IPS DF 6.9 (cell line): ENCODE data around the gene NEK5.

Source experiments
- DNase-seq: peaks from one replicate; pipeline ENCODE4 v3.0.0-alpha.2; 2013; ENCODE audit warnings: low read depth, low spot score
- H3K27ac ChIP-seq: one replicate; pipeline ENCODE4 v1.5.1; 2013; ENCODE audit warnings: low read length, control low read depth
- H3K27me3 ChIP-seq: 2 replicates; pipeline ENCODE4 v1.6.1; 2013; ENCODE audit warnings: mild to moderate bottlenecking, low read length; ENCODE audit not compliant: control insufficient read depth, insufficient read depth
- H3K36me3 ChIP-seq: 2 replicates; pipeline ENCODE4 v1.6.1; 2013; ENCODE audit warnings: low read length; ENCODE audit not compliant: control insufficient read depth, insufficient read depth
- H3K4me1 ChIP-seq: 2 replicates; pipeline ENCODE4 v1.6.1; 2013; ENCODE audit warnings: low read length; ENCODE audit not compliant: control insufficient read depth, insufficient read depth
- H3K4me3 ChIP-seq: 2 replicates; pipeline ENCODE4 v1.5.1; 2013; ENCODE audit warnings: mild to moderate bottlenecking, low read length
- H3K9me3 ChIP-seq: 2 replicates; pipeline ENCODE4 v1.6.1; 2013; ENCODE audit warnings: low read length, inconsistent platforms; ENCODE audit not compliant: control insufficient read depth, insufficient read depth
- WGBS: extraction: QIAGEN DNeasy Blood & Tissue Kit; methylation state at CpG from one replicate; pipeline ENCODE4 v1.1.7; 2013; ENCODE audit warnings: mixed read lengths, missing lambda C conversion rate; ENCODE audit not compliant: insufficient read length, insufficient coverage; 5-methylcytosine and 5-hydroxymethylcytosine counted together

The NEK5 gene

GRCh38 chr13:51995677-51996551 is 133.0 kb downstream of the NEK5 start:
- Histone ChIP-seq H3K27me3 (no peaks in the 10 kb centered on the region), H3K4me3 (no peak overlapping the region), H3K9me3 (no peaks in the 10 kb centered on the region), H3K36me3 (no peaks in the 10 kb centered on the region), H3K4me1 (peaks cover 11% of the 10 kb centered on the region), H3K27ac (no peak overlapping the region)
- no CpG with 5 or more reads among the region's 9 CpGs for whole genome bisulfite sequencing
- DNase-seq = no peak

- H3K36me3 ChIP-seq = no peaks in the 10 kb centered on the region
- no peak overlapping the region for H3K27ac ChIP-seq
- DNase-seq = no peak
- no peaks in the 10 kb centered on the region for H3K27me3 ChIP-seq
- WGBS = no CpG with 5 or more reads among the region's 2 CpGs
- no peak overlapping the region for H3K4me3 ChIP-seq
- H3K4me1 ChIP-seq = peaks cover 5% of the 10 kb centered on the region
- no peaks in the 10 kb centered on the region for H3K9me3 ChIP-seq
Measured at GRCh38 chr13:51993713-51994112, 135.2 kb downstream of the NEK5 start.

GRCh38 chr13:51988988-51989618 is 139.8 kb downstream of the NEK5 start:
- Histone ChIP-seq H3K4me1 (no peaks in the 10 kb centered on the region), H3K27ac (no peak overlapping the region), H3K9me3 (no peaks in the 10 kb centered on the region), H3K36me3 (no peaks in the 10 kb centered on the region), H3K4me3 (no peak overlapping the region), H3K27me3 (no peaks in the 10 kb centered on the region)
- WGBS = no CpG with 5 or more reads among the region's 3 CpGs
- DNase-seq = no peak
